ENCODE measurements around the gene PTH.
A peak's percentile ranks its signal among the peaks of the same experiment; 100 is the strongest.

PTH gene

GRCh38 chr11:13495929-13496328, at the start of gene PTH:
TSS of gene PTH (minus strand) at chr11:13495997. CDS start at chr11:13492855, 3,142 bp downstream.
- no peak for DNase-seq (ENCODE audit: low spot score)

GRCh38 chr11:13538044-13538443, 42.2 kb upstream of the PTH start:
- no peak for DNase-seq (ENCODE audit: low spot score)

GRCh38 chr11:13535819-13536218, 40.0 kb upstream of the PTH start:
- DNase-seq (ENCODE audit: low spot score) = no peak

GRCh38 chr11:13534358-13534757, 38.6 kb upstream of the PTH start:
- no peak for DNase-seq (ENCODE audit: low spot score)

GRCh38 chr11:13525257-13525656, 29.5 kb upstream of the PTH start:
- no peak for DNase-seq (ENCODE audit: low spot score)

GRCh38 chr11:13503393-13503792, 7.6 kb upstream of the PTH start:
- DNase-seq (ENCODE audit: low spot score) = no peak

- DNase-seq (ENCODE audit: low spot score) = no peak
Measured at GRCh38 chr11:13502492-13502891, 6.7 kb upstream of the PTH start.

GRCh38 chr11:13494051-13494450, 1.7 kb downstream of the PTH start:
- DNase-seq (ENCODE audit: low spot score) = no peak

GRCh38 chr11:13487661-13488030, 8.2 kb downstream of the PTH start:
- DNase-seq (ENCODE audit: low spot score) = peak; percentile 15

GRCh38 chr11:13486926-13487660, 8.7 kb downstream of the PTH start:
- DNase-seq (ENCODE audit: low spot score) = peak; percentile 62

GRCh38 chr11:13480198-13480597, 15.6 kb downstream of the PTH start:
- DNase-seq (ENCODE audit: low spot score) = no peak

- no peak for DNase-seq (ENCODE audit: low spot score)
Measured at GRCh38 chr11:13479688-13480087, 16.1 kb downstream of the PTH start.

GRCh38 chr11:13475091-13475490, 20.7 kb downstream of the PTH start:
- DNase-seq (ENCODE audit: low spot score) = no peak

GRCh38 chr11:13473013-13473722, 22.6 kb downstream of the PTH start:
- DNase-seq (ENCODE audit: low spot score) = no peak

GRCh38 chr11:13468750-13469149, 27.0 kb downstream of the PTH start:
- no peak for DNase-seq (ENCODE audit: low spot score)

- peak; percentile 6 for DNase-seq (ENCODE audit: low spot score)
Measured at GRCh38 chr11:13465909-13466371, 29.9 kb downstream of the PTH start.

GRCh38 chr11:13463779-13464290, 32.0 kb downstream of the PTH start:
- DNase-seq (ENCODE audit: low spot score) = no peak

- peak; percentile 94 for DNase-seq (ENCODE audit: low spot score)
Measured at GRCh38 chr11:13462901-13463778, 32.7 kb downstream of the PTH start, which contains the start of gene BTBD10. TSS of gene BTBD10 (minus strand) at chr11:13463222. CDS start at chr11:13445124, 18,098 bp downstream.

- peak; percentile 60 for DNase-seq (ENCODE audit: low spot score)
Measured at GRCh38 chr11:13462311-13462900, 33.4 kb downstream of the PTH start.

- no peak for DNase-seq (ENCODE audit: low spot score)
Measured at GRCh38 chr11:13461291-13461690, 34.5 kb downstream of the PTH start.

- no peak for DNase-seq (ENCODE audit: low spot score)
Measured at GRCh38 chr11:13450832-13451397, 44.9 kb downstream of the PTH start.

All from activated CD4-positive, alpha-beta T cell treated with anti-CD3 and anti-CD28 coated beads, Interleukin-2, Interleukin-4, amounts not matched to agents 100 ng/mL and 50 ng/mL, durations not matched to agents 16 hours and 8 hours (primary cell).